Measurements from ENCODE around the gene ZNF500.

GRCh38 chr16:4799171-4799855, 32.4 kb upstream of the ZNF500 start:
- TF ChIP-seq SIN3A (IDR thresholded peaks at IDR 0.05; ENCODE audit: borderline replicate concordance, insufficient read depth, low read length) = no peak
- no peak for TF ChIP-seq REST (IDR thresholded peaks at IDR 0.05; ENCODE audit: insufficient read depth in 1 of 2, low read depth in 2 of 2, low read length in 2 of 2)
- no peak for TF ChIP-seq POLR2AphosphoS5 (IDR thresholded peaks at IDR 0.05; ENCODE audit: low read depth, low read length)
- TF ChIP-seq TAF1 (IDR thresholded peaks at IDR 0.05; ENCODE audit: borderline replicate concordance, insufficient read depth, low read length) = no peak
- no peak for TF ChIP-seq FOXP2 (optimal IDR thresholded peaks at IDR 0.05; ENCODE audit: borderline replicate concordance, extremely low read depth, extremely low read length, insufficient read depth)
